ENCODE data around the gene CACTIN.
"Not testable (repeated sequence)": the region's sequence is repeated elsewhere in the genome, so short reads cannot be mapped to it uniquely, and the experiment has no call there.

CACTIN gene

DNA sequence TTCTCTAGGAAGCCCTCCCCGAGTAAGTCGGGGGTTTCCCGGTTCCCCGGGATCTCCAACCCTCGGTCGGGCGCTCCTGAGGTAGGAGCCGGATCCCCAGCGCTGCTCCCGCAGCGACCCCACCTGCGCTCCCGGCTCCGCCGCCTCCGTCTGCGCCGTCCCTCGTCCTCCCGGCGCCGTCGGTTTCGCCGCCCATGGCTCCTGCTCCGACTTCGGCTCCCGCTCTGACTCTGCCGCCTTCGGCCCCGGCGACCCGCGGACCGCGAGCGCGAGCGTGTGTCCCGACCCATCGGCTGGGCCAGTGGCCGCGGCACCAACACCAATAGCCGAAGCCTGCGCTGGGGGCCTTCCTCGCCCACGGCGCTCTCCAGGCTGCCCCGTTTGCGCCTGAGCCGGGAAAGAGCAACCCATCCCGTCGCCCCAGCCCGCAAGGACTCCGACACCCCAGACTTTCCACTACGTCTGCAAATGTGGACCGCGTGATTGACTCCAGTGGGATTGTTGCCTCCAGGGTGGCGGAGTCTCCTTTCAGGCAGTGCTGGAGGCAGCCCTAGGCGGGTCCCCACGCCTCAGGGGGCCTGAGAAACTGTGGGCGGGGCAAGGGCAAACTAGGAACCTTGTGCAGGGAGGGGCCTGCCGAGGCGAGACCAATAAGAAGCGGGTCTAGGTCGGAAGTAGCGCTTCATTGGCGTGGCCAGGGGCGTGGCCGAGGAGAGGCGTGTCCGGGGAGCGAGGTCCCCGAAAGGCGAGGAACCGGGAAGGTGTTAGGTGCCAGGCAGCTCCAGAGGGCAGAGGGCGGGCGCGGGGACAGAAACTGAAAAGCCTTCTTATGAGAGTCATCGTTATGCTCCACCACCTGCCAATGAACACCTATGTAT is at the start of gene CACTIN:
CACTIN (minus strand) TSS at position 318 of the 878 bp plus-strand sequence; CDS start at position 290, 28 bp downstream.
- peak; percentile 97 to 100 (median 98) for DNase-seq (ENCODE audit: low read depth in 3 of 3)

DNA sequence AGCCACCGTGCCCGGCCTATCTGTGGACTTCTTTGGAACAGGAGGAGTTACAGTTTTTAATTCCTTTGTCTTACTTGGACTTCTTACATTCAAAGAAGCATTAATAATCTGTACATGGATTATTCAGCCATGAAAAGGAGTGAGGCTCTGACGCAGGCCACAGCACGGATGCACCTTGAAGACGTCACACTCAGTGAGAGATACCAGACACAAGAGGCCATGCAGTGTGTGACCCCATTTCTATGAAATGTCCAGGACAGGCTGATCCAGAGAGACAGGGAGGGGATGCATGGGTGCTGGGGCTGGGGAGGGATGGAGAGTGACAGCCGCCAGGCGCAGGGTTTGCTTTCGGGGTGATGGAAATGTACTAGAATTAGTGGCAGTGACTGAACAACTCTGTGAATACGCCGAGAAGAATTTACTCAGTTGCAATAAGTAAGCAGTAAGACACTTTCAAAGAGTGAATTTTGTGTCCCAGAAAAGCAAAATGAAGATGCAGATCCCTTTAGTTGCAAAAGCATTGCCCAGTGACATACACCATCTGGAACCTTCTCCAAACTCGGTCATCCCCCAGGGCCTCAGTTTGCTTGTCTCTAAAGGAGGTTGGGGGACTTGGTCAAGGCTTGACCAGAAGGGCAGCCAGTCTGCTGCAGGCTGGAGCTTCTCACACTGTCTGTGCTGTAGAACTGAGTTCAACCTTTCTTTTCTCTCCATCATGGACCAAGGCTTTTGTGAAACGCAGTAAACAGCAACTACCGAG is 48.4 kb upstream of the CACTIN start:
- DNase-seq (ENCODE audit: low read depth in 3 of 3) = no peak

GRCh38 chr19:3673506-3674439 is 47.2 kb upstream of the CACTIN start:
- DNase-seq (ENCODE audit: low read depth in 3 of 3) = no peak

GRCh38 chr19:3672993-3673392 is 46.4 kb upstream of the CACTIN start:
- DNase-seq (ENCODE audit: low read depth in 3 of 3) = no peak

DNA sequence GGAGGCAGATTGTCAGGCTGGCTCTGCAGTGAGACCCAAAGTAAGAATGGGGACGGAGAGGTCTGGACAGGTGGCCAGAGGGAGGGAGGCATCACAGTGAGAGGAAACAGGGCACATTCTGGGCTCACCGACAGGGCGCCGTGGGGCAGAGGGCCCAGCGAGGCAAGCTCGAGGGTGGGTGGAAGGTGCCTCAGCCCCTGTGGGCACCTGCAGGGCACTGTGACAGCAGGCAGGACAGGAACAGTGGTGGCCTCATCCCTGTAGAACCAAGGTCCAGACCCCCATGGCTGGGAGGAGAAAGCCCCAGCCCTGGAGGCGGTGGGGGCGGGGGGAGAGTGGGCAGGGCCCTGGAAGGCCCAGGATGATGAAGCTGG is 46.0 kb upstream of the CACTIN start:
- DNase-seq (ENCODE audit: low read depth in 3 of 3) = no peak

DNA sequence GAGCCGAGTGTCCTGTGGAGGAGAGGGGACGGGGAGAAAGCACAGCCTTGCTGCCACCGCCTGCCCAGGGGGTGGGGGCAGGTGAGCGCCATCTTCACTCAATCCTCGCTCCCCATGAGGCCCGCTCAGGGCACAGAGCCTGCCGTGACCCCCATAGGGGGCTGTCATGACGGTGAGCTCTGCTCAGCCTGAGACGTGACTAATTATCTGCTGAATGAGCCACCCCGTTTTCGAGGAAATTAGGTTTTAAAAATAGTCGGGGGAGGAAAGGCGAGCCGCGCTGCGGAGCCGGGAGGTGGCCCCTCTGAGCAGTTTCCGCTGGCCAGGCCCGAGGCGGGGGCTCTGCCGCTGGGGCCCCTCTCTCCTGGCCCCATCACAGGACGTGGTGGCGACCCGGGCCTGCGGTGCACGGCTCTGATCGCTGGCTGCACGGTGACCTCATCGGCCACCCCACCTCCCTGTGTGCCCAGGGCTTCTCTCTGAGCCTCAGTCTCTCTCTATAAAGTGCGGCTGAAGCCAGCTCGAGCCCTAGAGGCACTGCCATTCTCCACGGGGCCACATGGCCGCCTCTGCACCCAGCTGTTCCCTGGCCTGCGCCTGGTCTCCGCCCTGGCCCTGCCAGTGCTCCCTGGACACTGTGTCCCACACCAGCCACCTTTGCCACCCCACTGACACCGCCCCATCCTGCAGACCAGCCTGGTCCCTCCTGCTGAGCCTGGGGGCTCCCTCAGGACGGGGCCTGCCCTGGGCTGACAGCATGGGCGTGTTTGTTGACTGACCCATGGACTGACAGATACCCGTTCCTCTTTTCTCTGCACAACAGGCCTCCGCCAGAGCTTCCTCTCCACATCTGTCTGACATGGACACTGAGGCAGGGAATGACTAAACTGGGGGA is 45.3 kb upstream of the CACTIN start:
- peak in 1 of 3 donors; percentile 27 for DNase-seq (ENCODE audit: low read depth in 3 of 3)

DNA sequence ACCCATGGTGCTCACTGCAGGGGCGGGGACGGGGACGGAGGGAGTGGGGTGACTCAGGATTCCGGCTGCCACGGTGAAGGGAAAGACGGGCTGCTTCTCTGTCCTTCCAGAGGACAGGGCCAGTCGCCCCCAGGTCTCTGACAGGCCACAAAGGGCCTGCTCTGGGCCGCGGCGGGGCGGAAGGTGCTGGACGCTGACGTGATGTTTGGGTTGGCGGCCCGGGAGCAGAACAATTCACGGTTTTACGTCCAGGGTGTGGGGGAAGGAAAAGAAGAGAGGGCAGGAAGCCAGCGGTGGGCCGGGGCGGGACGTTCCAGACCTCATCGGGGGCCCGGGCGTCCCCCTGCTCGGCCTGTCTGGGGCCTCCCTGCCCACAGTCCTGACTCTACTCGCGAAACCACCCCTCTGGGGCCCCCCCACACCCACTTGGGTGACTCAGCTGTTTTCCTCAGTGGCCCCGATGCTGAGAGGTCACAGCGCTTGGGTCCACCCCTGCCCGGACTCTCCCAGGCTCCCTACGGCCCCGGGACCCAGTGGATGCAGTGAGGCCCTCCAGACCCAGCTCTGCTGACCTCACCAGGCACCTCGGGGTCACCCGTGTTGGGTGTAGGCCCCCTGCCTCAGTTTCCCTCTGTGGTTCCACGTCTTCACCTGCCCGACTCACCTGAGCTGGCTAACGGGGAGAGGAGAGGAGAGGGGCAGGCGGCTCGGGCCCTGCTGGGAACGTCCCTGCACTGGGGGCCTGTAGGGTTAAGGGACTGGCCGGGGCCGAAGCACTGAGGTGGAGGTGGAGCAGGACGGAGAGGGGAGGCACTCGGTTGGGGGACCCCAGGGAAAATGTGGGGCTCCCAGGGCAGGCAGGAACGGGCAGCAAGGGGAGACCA is 44.4 kb upstream of the CACTIN start:
- DNase-seq (ENCODE audit: low read depth in 3 of 3) = peak in 2 of 3 donors; percentile 20 to 36

DNA sequence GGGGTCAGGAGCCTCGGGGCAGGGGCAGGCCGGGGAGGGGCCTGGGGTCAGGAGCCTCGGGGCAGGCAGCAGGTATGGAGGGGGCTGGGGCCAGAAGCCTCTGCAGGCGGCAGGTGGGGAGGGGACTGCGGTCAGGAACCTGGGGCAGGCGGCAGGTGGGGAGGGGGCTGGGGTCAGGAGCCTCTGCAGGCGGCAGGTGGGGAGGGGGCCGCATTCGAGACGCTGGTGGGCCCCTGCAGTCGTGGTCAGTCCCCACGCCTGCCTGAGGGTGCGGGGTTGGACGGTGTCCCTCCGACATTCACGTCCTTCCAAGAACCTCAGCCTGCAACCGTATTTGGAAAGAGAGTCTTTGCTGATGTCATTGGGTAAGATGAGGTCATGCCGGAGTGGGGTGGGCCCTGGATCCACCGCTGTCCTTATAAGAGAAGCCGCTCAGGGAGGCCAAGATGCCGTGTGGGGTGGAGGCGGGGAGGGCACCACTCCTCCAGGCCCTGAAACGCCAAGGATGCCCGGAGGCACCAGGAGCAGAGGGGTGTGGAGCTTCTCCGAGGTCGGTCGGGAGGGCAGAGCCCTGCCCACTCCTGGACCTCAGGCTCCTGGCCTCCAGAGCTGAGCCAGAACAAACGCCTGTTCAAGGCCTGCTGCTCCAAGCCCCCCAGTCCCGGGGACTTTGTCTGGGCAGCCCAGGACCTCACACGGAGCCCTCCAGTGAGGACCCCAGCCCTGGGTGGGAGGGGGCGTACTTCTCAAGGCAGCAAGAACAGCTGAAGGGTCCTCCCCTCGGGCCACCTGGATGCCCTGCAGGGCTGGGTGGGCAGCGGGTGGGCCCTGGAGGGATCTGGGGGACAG is 43.6 kb upstream of the CACTIN start:
- no peak for DNase-seq (ENCODE audit: low read depth in 3 of 3)

DNA sequence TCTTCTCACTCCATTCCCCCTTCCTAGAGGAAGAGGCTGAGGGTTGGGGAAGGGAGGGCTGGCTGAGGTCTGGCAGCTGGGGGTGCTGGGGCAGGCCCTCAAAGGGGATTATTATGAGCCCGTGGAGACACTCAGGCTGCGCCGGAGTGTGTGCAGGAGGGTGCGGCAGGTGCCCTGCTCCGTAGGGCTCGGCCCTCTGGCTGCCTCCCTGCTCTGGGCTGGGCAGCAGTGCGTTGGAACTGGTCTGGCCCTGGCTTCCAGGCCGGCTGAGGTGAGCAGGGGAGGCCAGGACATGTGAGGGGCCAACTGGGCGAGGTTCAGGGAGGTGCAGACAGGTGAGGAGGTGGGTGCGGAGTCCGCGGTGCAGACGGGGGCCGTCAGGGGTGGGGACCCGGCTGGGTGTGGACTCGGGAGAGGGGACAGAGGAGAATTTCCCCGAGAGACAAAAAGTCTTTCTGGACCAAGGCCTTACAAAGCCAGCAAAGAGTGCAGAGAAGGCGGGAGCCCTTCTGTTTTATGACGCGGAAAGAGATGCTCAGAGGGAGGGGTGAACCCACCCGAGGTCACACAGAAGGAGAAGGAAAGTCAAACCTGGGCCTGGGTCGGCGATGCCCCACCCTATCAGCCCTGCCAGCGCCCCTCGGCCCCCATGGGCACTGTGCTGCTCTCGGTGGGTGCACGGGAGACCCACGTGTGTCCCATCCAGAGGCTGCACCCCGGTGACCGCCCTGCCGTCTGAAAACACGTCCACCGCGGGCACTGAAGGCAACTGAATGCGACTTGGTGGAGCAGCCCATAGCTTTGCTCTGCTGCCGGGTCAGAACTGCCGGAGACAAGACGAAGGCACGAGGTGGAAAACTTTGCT is 42.7 kb upstream of the CACTIN start:
- DNase-seq (ENCODE audit: low read depth in 3 of 3) = no peak

DNA sequence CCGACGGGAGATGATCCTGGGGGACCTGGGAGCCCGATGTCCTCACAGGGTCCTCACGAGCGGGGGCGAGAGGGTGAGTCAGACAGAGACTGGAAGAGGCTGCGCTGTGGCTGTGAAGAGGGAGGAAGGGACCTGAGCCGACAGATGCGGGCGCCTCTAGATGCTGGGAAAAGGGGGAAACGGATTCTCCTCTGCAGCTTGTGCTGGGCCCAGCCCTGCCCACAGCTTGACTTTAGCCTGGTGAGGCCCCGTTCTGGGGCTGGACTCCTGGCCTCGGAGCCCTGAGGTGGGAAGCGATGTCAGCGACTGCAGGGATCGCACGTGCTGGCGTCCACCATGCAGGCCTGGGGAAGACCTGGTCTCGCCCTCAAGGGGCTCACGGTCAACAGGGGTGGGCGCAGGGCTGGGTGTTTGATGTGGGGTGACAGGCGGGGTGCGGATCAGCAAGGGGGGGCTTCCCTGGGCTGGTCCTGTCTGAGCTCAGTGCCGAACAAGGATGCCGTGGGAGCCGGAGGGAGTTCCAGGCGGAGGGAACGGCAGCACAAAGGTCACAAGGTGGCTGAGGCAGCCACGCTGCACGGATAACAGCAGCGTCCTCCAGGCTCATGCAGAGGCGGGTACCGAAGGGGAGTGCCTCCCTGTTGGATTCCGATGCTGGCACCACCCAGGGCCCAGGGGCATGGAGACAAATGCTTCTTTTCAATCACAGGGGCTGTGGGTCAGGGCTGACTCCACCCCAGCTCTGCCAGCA is 41.9 kb upstream of the CACTIN start:
- no peak for DNase-seq (ENCODE audit: low read depth in 3 of 3)

DNA sequence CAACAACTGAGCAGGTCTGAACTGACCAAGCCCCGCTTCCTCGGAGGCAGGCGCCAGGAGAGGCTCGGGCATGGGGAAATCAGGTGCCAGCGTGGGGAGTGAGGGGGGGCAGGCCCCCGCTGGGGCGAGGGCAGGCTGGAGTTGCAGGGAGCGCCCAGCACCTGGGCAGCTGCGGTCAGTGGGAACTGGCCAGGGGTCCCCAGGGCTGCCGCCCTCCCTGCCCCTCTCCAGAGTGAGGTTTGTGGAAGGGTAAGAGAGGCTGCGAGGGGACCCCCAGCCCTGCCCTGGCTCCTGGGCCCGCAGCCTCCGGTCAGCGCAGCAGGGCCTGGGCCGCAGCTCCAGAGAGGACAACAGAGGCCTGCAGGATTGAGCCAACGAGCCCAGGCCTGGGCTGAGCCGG is 41.2 kb upstream of the CACTIN start:
- DNase-seq (ENCODE audit: low read depth in 3 of 3) = no peak

DNA sequence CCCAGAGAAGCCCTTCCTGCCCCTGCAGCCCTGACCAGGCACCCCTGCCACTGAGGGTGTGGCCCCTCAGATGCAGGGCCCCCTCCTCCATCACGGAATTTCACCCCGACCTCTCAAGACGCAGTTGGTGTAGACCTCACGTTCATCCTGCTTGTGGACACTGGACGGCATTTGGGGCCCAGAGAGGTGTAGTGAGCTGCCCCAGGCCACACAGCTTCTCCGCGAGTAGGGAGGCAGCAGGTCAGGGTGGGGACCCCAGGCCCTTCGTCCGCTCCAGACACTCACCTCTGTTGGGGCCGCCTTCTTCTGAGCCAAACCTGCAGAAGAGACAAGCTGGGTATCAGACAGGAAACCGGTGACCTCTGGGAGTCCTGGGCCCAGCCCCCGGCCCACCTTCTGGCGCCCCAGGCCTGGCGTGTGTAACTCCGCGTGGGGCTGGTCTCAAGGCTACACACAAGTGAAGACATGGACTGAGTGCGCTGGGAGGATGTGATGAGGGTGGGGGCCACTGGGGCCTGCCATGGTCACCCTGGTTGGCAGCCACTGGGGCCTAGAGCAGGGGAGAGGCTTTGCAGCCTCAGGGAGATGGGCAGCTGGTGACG is 40.5 kb upstream of the CACTIN start:
- no peak for DNase-seq (ENCODE audit: low read depth in 3 of 3)

DNA sequence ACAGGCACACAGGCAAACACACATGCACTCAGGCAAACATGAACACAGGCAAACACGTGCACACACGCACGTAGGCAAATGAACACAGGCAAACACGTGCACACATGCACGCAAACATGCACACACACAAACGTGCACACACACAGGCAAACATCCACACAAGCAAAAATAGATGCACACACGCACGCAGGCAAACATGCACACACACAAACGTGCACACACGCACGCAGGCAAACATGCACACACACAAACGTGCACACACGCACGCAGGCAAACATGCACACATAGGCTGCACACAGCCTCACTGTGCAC is 39.9 kb upstream of the CACTIN start:
- DNase-seq (ENCODE audit: low read depth in 3 of 3) = not testable (repeated sequence)

GRCh38 chr19:3665681-3666544 is 39.3 kb upstream of the CACTIN start:
- DNase-seq (ENCODE audit: low read depth in 3 of 3) = peak; percentile 35 to 67 (median 64)

DNA sequence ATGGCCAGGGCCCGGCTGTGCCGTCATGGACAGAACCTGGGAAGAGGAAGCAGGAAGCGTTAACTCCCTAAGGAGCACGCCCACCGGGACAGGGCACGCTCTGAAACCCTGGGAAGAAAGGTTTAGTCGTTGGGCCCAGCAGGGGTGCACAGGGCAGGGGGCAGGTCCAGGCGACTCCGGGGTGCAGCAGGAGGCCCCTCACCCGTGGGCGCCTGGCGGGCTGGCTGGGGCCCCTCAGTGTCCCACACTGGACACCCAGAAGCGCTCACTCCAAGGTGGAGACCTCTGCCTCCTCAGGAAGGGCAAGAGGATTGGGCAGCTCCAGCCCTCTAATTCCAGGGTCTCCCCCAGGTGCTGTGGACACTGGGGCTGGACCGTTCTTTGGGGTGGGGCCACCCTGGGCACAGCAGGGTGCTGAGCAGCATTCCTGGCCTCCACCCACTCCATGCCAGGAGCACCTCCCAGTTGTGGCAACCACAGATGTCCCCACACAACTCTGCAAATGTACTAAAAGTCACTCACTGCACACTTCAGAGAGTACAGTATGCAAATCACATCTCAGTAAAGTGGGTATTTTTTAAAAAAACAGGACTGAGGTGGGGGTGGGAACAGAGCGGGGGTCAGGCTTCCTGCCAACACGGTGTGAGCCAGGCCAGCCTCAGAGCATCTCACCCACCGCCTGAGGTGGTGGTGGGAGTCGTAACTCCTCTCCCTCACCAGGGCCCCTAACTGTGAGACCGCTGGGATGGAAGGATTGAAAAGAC is 38.5 kb upstream of the CACTIN start:
- no peak for DNase-seq (ENCODE audit: low read depth in 3 of 3)

All from stimulated activated CD4-positive, alpha-beta T cell treated with anti-CD3 and anti-CD28 coated beads, TNF-alpha, amount 100 ng/mL, for 48 hours (primary cell).